ENCODE data around the gene PYGO2.
A peak's percentile ranks its signal among the peaks of the same experiment; 100 is the strongest.

PYGO2 gene

DNA sequence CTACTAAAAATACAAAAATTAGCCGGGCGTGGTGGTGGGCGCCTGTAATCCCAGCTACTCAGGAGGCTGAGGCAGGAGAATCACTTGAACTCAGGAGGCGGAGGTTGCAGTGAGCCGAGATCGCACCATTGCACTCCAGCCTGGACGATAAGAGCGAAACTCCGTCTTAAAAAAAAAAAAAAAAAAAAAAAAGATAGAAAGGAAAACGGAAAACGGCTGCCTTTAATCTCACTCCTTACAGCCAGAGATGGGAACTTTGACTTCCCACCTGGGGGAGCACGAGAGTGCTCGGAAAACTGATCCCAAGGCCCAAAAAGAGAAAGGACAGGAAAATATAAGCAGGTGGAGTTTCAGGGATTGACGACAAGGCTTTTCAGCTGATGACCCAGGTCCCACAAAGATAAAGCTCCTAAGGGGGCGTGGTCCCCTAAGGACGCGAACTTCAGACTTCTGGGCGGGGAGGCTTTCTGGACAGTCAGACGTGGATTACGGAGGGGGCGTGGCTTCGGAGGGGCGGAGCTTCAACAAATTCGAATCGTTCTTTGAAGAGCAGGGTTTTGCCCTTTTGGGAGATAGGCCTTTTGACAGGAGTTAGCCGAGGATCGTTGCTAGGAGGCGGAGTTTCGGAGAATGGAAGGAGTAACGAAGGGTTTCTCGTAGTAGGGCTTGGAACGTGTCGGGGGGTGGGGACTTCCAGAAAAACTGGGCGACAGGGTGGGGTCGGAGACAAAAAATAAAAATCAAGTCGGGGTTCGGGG lies 11.9 kb upstream of the PYGO2 start:
- Histone ChIP-seq H3K9me3 (ENCODE audit: insufficient read depth, low read length) (no peaks in the 10 kb centered on the region), H3K9ac (ENCODE audit: low read length) (peak overlapping the region; percentile 97), H3K4me3 (ENCODE audit: low read length) (peak overlapping the region; percentile 88), H3K27me3 (ENCODE audit: low read depth, low read length) (no peaks in the 10 kb centered on the region), H3K4me2 (ENCODE audit: low read length) (peak overlapping the region; percentile 81), H3K36me3 (replicated peaks; ENCODE audit: low read depth, low read length) (peaks cover 12% of the 10 kb centered on the region), H3K4me1 (ENCODE audit: low read length) (peaks cover 34% of the 10 kb centered on the region), H4K20me1 (ENCODE audit: insufficient read depth, low read length) (peaks cover 13% of the 10 kb centered on the region), H3K79me2 (ENCODE audit: low read length) (peaks cover 54% of the 10 kb centered on the region), H3K27ac (ENCODE audit: low read length) (peak overlapping the region; percentile 91), H2AFZ (ENCODE audit: low read depth, low read length) (peak overlapping the region; percentile 63; the same call in 1 of the 2 replicates)
- TF ChIP-seq, protein P1, sequence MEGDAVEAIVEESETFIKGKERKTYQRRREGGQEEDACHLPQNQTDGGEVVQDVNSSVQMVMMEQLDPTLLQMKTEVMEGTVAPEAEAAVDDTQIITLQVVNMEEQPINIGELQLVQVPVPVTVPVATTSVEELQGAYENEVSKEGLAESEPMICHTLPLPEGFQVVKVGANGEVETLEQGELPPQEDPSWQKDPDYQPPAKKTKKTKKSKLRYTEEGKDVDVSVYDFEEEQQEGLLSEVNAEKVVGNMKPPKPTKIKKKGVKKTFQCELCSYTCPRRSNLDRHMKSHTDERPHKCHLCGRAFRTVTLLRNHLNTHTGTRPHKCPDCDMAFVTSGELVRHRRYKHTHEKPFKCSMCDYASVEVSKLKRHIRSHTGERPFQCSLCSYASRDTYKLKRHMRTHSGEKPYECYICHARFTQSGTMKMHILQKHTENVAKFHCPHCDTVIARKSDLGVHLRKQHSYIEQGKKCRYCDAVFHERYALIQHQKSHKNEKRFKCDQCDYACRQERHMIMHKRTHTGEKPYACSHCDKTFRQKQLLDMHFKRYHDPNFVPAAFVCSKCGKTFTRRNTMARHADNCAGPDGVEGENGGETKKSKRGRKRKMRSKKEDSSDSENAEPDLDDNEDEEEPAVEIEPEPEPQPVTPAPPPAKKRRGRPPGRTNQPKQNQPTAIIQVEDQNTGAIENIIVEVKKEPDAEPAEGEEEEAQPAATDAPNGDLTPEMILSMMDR (IDR thresholded peaks at IDR 0.05; ENCODE audit: low read depth, low read length) = peak; percentile 42
- no peak for TF ChIP-seq EZH2phosphoT487 (IDR thresholded peaks at IDR 0.05; ENCODE audit: low read depth)

DNA sequence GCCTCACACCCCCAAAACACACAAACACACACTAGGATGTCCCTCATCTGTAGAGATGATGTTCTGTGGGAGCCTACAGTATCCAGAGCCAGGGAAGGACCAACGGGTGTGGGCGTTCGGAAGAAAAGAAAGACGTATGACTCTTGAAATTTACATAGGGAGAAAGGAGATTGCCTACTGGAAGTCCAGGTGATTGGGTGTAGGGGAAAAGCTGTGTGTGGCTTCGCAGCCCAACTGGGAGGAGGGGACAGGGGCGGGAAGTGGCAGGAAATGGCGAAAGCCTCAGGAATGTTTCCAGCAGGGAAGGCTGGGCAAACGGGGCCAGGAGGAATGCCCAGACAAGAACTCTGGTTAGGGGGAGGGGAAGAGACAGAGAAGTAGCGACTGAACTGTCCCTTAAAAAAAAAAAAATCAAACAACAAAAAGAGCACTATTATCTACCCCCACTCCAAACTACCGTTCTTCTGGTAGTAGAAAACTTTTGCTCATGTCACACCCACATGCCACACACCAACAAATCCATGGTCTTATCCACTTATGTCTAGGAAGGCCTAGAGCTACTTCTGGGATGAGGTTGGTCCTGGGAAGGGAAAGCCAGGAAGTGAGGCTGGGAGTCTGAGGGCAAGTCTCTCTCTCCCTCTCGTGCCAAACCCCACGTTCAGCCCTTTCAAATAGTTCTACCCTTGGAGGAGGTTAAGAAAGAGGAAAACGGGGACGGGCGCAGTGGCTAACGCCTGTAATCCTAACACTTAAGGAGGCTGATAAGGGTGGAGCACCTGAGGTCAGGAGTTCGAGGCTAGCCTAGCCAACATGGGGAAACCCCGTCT lies 11.1 kb upstream of the PYGO2 start:
- Histone ChIP-seq H3K4me2 (ENCODE audit: low read length) (peak overlapping the region; percentile 81), H3K9ac (ENCODE audit: low read length) (no peak overlapping the region; the same call in 1 of the 2 replicates), H3K9me3 (ENCODE audit: insufficient read depth, low read length) (no peaks in the 10 kb centered on the region), H3K4me1 (ENCODE audit: low read length) (peaks cover 33% of the 10 kb centered on the region), H4K20me1 (ENCODE audit: insufficient read depth, low read length) (peaks cover 13% of the 10 kb centered on the region), H3K27ac (ENCODE audit: low read length) (no peak overlapping the region), H3K79me2 (ENCODE audit: low read length) (peaks cover 46% of the 10 kb centered on the region), H2AFZ (ENCODE audit: low read depth, low read length) (no peak overlapping the region), H3K27me3 (ENCODE audit: low read depth, low read length) (no peaks in the 10 kb centered on the region), H3K4me3 (ENCODE audit: low read length) (peak overlapping the region; percentile 88), H3K36me3 (replicated peaks; ENCODE audit: low read depth, low read length) (peaks cover 5% of the 10 kb centered on the region)
- TF ChIP-seq EZH2phosphoT487 (IDR thresholded peaks at IDR 0.05; ENCODE audit: low read depth) = no peak
- TF ChIP-seq, protein P1 (IDR thresholded peaks at IDR 0.05; ENCODE audit: low read depth, low read length) = no peak

DNA sequence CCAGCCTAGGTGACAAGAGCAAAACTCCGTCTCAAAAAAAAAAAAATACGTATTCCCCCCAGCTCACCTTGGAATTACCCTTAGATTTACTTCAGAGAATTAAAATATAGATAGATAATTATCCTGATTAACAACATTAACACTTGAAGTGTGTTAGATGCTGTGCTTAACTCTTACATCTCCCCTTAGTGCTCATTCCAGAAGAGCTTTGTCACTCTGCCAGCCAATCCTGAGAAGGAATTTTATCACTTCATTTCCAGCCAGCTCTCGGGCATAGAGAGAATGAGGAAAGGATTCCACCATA lies 10.6 kb upstream of the PYGO2 start:
- no peak overlapping the region for H3K9ac ChIP-seq (ENCODE audit: low read length)
- peaks cover 9% of the 10 kb centered on the region; the same call in 1 of the 2 replicates for H4K20me1 ChIP-seq (ENCODE audit: insufficient read depth, low read length)
- H3K4me1 ChIP-seq (ENCODE audit: low read length) = peaks cover 28% of the 10 kb centered on the region
- H3K4me2 ChIP-seq (ENCODE audit: low read length) = no peak overlapping the region
- H3K27me3 ChIP-seq (ENCODE audit: low read depth, low read length) = no peaks in the 10 kb centered on the region
- no peak overlapping the region for H3K27ac ChIP-seq (ENCODE audit: low read length)
- H3K79me2 ChIP-seq (ENCODE audit: low read length) = peaks cover 41% of the 10 kb centered on the region
- H3K9me3 ChIP-seq (ENCODE audit: insufficient read depth, low read length) = no peaks in the 10 kb centered on the region
- no peak overlapping the region for H2AFZ ChIP-seq (ENCODE audit: low read depth, low read length)
- H3K36me3 ChIP-seq (replicated peaks; ENCODE audit: low read depth, low read length) = peaks cover 6% of the 10 kb centered on the region
- no peak overlapping the region for H3K4me3 ChIP-seq (ENCODE audit: low read length)
- TF ChIP-seq, protein P1 (IDR thresholded peaks at IDR 0.05; ENCODE audit: low read depth, low read length) = no peak
- TF ChIP-seq EZH2phosphoT487 (IDR thresholded peaks at IDR 0.05; ENCODE audit: low read depth) = no peak

DNA sequence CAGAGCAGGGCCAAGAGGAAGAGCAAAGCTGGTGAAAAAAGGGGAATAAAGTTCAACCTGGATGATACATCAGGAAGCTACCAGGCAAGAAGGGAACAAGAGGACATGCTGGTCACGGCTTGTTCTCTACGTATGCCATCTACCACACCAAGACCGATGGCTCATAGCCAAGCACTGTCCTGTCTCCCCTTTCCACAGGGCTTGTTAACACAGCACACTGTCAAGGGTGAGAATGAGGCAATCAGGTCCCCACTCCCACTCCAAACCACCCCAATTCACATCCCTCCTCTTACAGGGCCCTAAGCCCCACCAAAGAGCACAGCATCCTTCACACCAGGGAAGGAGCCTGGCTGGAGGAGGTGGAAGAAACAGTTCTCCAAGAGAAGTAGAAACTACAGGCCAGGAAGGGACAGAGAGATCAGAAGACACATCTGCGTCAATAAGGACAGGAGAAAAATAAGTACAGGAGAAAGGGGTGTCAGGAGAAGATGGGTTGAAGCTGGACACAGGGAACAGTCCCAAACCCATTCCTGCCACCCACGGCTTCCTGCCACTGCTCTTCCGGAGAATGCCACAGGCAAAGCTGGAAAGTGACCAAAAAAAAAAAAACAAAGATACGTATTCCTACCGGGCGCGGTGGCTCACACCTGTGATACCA lies 9.9 kb upstream of the PYGO2 start:
- no peaks in the 10 kb centered on the region for H3K27me3 ChIP-seq (ENCODE audit: low read depth, low read length)
- H3K79me2 ChIP-seq (ENCODE audit: low read length) = peaks cover 34% of the 10 kb centered on the region
- no peak overlapping the region for H3K9ac ChIP-seq (ENCODE audit: low read length)
- H3K4me3 ChIP-seq (ENCODE audit: low read length) = no peak overlapping the region
- peaks cover 8% of the 10 kb centered on the region; the same call in 1 of the 2 replicates for H4K20me1 ChIP-seq (ENCODE audit: insufficient read depth, low read length)
- no peak overlapping the region for H3K27ac ChIP-seq (ENCODE audit: low read length)
- peaks cover 22% of the 10 kb centered on the region for H3K4me1 ChIP-seq (ENCODE audit: low read length)
- no peak overlapping the region for H2AFZ ChIP-seq (ENCODE audit: low read depth, low read length)
- peaks cover 7% of the 10 kb centered on the region for H3K36me3 ChIP-seq (replicated peaks; ENCODE audit: low read depth, low read length)
- TF ChIP-seq, protein P1 (IDR thresholded peaks at IDR 0.05; ENCODE audit: low read depth, low read length) = no peak
- TF ChIP-seq EZH2phosphoT487 (IDR thresholded peaks at IDR 0.05; ENCODE audit: low read depth) = no peak
- H3K4me2 ChIP-seq (ENCODE audit: low read length) = no peak overlapping the region
- H3K9me3 ChIP-seq (ENCODE audit: insufficient read depth, low read length) = no peaks in the 10 kb centered on the region

Measured in OCI-LY3 (cell line).